Erythroblast (primary cell): ENCODE data around the gene PRKAG1.

Experiments used
- GATA1 ChIP-seq: IDR thresholded peaks from 2 replicates; pipeline ENCODE4 v1.6.1; 2011; ENCODE audit warnings: low read depth, mild to moderate bottlenecking, control low read depth, low read length, moderate library complexity
- POLR2A ChIP-seq: IDR thresholded peaks from 2 replicates; pipeline ENCODE4 v1.6.1; 2011; ENCODE audit warnings: mild to moderate bottlenecking, low read length

DNA sequence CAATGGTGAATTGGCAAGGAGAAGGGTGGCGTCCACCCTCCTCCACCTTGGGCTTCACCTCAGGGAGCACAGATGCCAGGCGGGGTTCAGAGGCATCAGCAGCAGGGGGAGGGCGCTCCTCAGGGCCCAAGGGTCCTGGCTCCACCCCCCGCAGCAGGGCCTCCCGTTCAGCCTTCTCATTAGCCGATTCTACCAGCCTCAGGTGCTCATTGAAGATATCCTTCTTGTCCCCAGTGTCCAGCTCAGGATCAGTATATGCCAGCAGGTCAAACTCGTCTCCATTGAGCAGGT, 19.3 kb upstream of the PRKAG1 start:
- TF ChIP-seq POLR2A = no peak
- no peak for TF ChIP-seq GATA1
